ENCODE data around the gene RPUSD3. TPM values are rescaled to one million over a fixed set of nuclear protein-coding genes. Genes with fewer than 3 reads are reported as not detected.
"Not testable (repeated sequence)": the region's sequence is repeated elsewhere in the genome, so short reads cannot be mapped to it uniquely, and the experiment has no call there.

RPUSD3 gene
- total RNA-seq, 4 donors from 2014 or later, result 36.2 to 49.7 (median 37.5) TPM

GRCh38 chr3:9875448-9875847 lies 31.6 kb upstream of the RPUSD3 start:
- intact Hi-C loops (cut with DNase I), result no loop called here
- no peak for DNase-seq
- no peaks in the 10 kb centered on the region for H3K9me3 ChIP-seq
- H3K4me1 ChIP-seq, result no peaks in the 10 kb centered on the region
- H3K27ac ChIP-seq, result no peak overlapping the region
- H3K4me3 ChIP-seq (replicated peaks in 1 of 3), result no peak overlapping the region
- H3K27me3 ChIP-seq, result no peaks in the 10 kb centered on the region
- TF ChIP-seq, protein P1, sequence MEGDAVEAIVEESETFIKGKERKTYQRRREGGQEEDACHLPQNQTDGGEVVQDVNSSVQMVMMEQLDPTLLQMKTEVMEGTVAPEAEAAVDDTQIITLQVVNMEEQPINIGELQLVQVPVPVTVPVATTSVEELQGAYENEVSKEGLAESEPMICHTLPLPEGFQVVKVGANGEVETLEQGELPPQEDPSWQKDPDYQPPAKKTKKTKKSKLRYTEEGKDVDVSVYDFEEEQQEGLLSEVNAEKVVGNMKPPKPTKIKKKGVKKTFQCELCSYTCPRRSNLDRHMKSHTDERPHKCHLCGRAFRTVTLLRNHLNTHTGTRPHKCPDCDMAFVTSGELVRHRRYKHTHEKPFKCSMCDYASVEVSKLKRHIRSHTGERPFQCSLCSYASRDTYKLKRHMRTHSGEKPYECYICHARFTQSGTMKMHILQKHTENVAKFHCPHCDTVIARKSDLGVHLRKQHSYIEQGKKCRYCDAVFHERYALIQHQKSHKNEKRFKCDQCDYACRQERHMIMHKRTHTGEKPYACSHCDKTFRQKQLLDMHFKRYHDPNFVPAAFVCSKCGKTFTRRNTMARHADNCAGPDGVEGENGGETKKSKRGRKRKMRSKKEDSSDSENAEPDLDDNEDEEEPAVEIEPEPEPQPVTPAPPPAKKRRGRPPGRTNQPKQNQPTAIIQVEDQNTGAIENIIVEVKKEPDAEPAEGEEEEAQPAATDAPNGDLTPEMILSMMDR (IDR thresholded peaks at IDR 0.05), result no peak
- no peak for TF ChIP-seq POLR2A (IDR thresholded peaks at IDR 0.05)
- H3K36me3 ChIP-seq, result no peaks in the 10 kb centered on the region

- DNase-seq; H3K27me3 ChIP-seq; H3K36me3 ChIP-seq; intact Hi-C loops (cut with DNase I); H3K9me3 ChIP-seq; H3K4me1 ChIP-seq; H3K4me3 ChIP-seq (replicated peaks in 1 of 3); H3K27ac ChIP-seq: not testable (repeated sequence)
- 96 to 98% methylated on average over 5 of the region's 5 CpGs for WGBS, 2 donors
Measured at GRCh38 chr3:9872067-9872466, 28.3 kb upstream of the RPUSD3 start.

GRCh38 chr3:9870978-9871377 lies 27.2 kb upstream of the RPUSD3 start:
- TF ChIP-seq, protein P1 (IDR thresholded peaks at IDR 0.05), result no peak
- TF ChIP-seq POLR2A (IDR thresholded peaks at IDR 0.05), result no peak
- DNase-seq, result no peak
- H3K36me3 ChIP-seq, result no peaks in the 10 kb centered on the region
- intact Hi-C loops (cut with DNase I), result no loop called here
- H3K27me3 ChIP-seq, result no peaks in the 10 kb centered on the region
- WGBS, 2 donors, result 94% methylated on average over 1 of the region's 1 CpG
- no peak overlapping the region for H3K27ac ChIP-seq
- no peak overlapping the region for H3K4me3 ChIP-seq (replicated peaks in 1 of 3)
- no peaks in the 10 kb centered on the region for H3K4me1 ChIP-seq
- no peaks in the 10 kb centered on the region for H3K9me3 ChIP-seq

DNA sequence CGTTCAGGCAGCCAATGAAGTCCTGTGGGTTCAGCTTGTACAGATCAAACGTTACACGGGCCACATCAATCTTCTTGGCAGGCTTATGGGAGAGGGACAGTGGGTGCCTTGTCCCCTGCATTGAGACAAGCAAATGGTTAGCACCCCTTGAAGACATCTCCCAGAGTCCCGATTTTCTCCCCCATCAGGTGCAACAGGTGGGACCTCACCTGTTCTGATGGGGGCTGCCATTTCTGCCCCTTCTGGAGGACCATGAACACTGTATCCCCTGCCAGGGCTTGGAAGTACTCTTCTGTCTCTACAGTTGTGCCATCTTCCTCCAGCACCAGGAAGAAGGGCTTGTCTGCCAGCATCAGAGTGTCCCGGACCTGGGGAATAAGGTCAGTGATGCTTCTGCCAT lies 26.1 kb upstream of the RPUSD3 start:
- Histone ChIP-seq H3K4me1 (peaks cover 1 to 3% of the 10 kb centered on the region in 2 donors), H3K27me3 (no peaks in the 10 kb centered on the region), H3K36me3 (no peaks in the 10 kb centered on the region), H3K4me3 (replicated peaks in 1 of 3) (no peak overlapping the region), H3K27ac (no peak overlapping the region), H3K9me3 (no peaks in the 10 kb centered on the region)
- intact Hi-C loops (cut with DNase I), result no loop called here
- no peak for TF ChIP-seq POLR2A (IDR thresholded peaks at IDR 0.05)
- TF ChIP-seq, protein P1 (IDR thresholded peaks at IDR 0.05), result no peak
- WGBS, 2 donors, result 82 to 85% methylated on average over 2 to 5 of the region's 5 CpGs
- DNase-seq, result no peak

- Histone ChIP-seq H3K9me3 (no peaks in the 10 kb centered on the region), H3K27ac (no peak overlapping the region), H3K36me3 (no peaks in the 10 kb centered on the region), H3K4me3 (replicated peaks in 1 of 3) (no peak overlapping the region), H3K27me3 (no peaks in the 10 kb centered on the region), H3K4me1 (peaks cover 10 to 18% of the 10 kb centered on the region in 2 donors)
- no peak for DNase-seq
- TF ChIP-seq, protein P1 (IDR thresholded peaks at IDR 0.05), result no peak
- no peak for TF ChIP-seq POLR2A (IDR thresholded peaks at IDR 0.05)
- intact Hi-C loops (cut with DNase I), result no loop called here
- WGBS, 2 donors, result 92 to 96% methylated on average over 5 to 12 of the region's 12 CpGs
Measured at GRCh38 chr3:9867106-9867505, 23.3 kb upstream of the RPUSD3 start.

GRCh38 chr3:9866639-9867038 lies 22.8 kb upstream of the RPUSD3 start:
- peak; percentile 34 to 70 for DNase-seq
- 83 to 87% methylated on average over 8 of the region's 8 CpGs for WGBS, 2 donors

DNA sequence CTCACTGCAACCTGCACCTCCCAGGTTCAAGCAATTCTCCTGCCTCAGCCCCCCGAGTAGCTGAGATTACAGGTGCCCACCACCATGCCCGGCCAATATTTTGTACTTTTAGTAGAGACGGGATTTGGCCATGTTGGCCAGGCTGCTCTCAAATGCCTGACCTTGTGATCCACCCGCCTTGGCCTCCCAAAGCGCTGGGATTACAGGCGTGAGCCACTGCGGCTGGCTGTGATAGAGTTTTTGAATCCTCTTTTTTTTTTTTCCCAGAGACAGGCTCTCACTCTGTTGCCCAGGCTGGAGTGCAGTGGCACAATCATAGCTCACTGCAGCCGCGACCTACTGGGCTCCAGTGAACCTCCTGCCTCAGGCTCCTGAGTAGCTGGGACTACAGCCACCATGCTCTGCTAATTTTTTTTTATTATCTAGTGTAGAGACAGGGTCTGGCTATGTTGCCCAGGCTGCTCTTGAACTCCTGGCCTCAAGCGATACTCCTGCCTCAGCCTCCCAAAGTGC lies 21.4 kb upstream of the RPUSD3 start:
- H3K27me3 ChIP-seq; intact Hi-C loops (cut with DNase I); H3K9me3 ChIP-seq; H3K4me3 ChIP-seq (replicated peaks in 1 of 3); H3K36me3 ChIP-seq; DNase-seq: not testable (repeated sequence)
- 77 to 89% methylated on average over 10 of the region's 10 CpGs for WGBS, 2 donors
- peaks cover 10 to 18% of the 10 kb centered on the region in 2 donors for H3K4me1 ChIP-seq
- H3K27ac ChIP-seq, result peak overlapping the region in 1 of 3 donors; percentile 60

More at GRCh38 chr3:9866639-9867038, 22.8 kb upstream of the RPUSD3 start:
- Histone ChIP-seq H3K27me3 (no peaks in the 10 kb centered on the region), H3K4me3 (replicated peaks in 1 of 3) (no peak overlapping the region), H3K36me3 (no peaks in the 10 kb centered on the region), H3K9me3 (no peaks in the 10 kb centered on the region), H3K27ac (no peak overlapping the region), H3K4me1 (peaks cover 10 to 18% of the 10 kb centered on the region in 2 donors)
- TF ChIP-seq, protein P1 (IDR thresholded peaks at IDR 0.05), result no peak
- no peak for TF ChIP-seq POLR2A (IDR thresholded peaks at IDR 0.05)
- intact Hi-C loops (cut with DNase I), result no loop called here

Data from thyroid gland (tissue), 4 donors.